Activated naive CD4-positive, alpha-beta T cell treated with anti-CD3 and anti-CD28 coated beads, Interleukin-2, amount 50 U/mL, for 72 hours (primary cell): Measurements from ENCODE around the gene MAP7D2. TPM values are rescaled to one million over a fixed set of nuclear protein-coding genes. Genes with fewer than 3 reads are reported as not detected.
"Not testable (repeated sequence)": the region's sequence is repeated elsewhere in the genome, so short reads cannot be mapped to it uniquely, and the experiment has no call there.

Experiments used
- ATAC-seq, 2 donors: fragments of 150-1000 bp; cut with Tn5 transposase; 2 replicates each; pipeline ENCODE4 v1.10.0; 2021; ENCODE audit warnings: mild to moderate bottlenecking in 2 of 2, moderate library complexity in 2 of 2
- DNase-seq, 2 donors: peaks; one replicate each; pipeline ENCODE4 v3.0.0; 2021 to 2022; ENCODE audit warnings: low spot score in 2 of 2
- H3K27ac Mint-ChIP-seq, 2 donors: one replicate each; pipeline ENCODE4 v1.8.0; 2022; ENCODE audit warnings: mild to moderate bottlenecking in 2 of 2, mixed read lengths in 2 of 2
- H3K36me3 Mint-ChIP-seq, 2 donors: one replicate each; pipeline ENCODE4 v1.8.0; 2022; ENCODE audit warnings: mixed read lengths in 2 of 2
- H3K9me3 Mint-ChIP-seq, 2 donors: one replicate each; pipeline ENCODE4 v1.8.0; 2022; ENCODE audit warnings: mixed read lengths in 2 of 2
- total RNA-seq, 2 donors: library from RNA; stranded (reverse); gene quantifications; one replicate each; pipeline ENCODE4 v1.2.3, GENCODE V29; 2022

MAP7D2 gene
- total RNA-seq, result under 1 TPM; 0.18 to 0.25 TPM

- Mint-ChIP-seq H3K27ac (no peak within 1 kb of the TSS), H3K9me3 (no peaks in the 10 kb centered on the region), H3K36me3 (peaks cover 0 to 4% of the 10 kb centered on the region in 2 donors)
- peak in 1 of 2 donors; percentile 43 for ATAC-seq
- DNase-seq, result no peak
These were observed at the start of gene MAP7D2 for GRCh38 chrX:20116577-20117240. Gene MAP7D2 (minus strand): TSS chrX:20116907. CDS start chrX:20116879, 28 bp downstream.

GRCh38 chrX:20162516-20162915 lies 45.8 kb upstream of the MAP7D2 start:
- not testable (repeated sequence) for H3K9me3 Mint-ChIP-seq, ATAC-seq, DNase-seq, H3K27ac Mint-ChIP-seq
- H3K36me3 Mint-ChIP-seq, result peaks cover 5 to 25% of the 10 kb centered on the region in 2 donors

GRCh38 chrX:20159797-20160385 lies 43.2 kb upstream of the MAP7D2 start:
- DNase-seq, result no peak
- Mint-ChIP-seq H3K36me3 (peaks cover 11 to 36% of the 10 kb centered on the region in 2 donors), H3K9me3 (no peaks in the 10 kb centered on the region), H3K27ac (no peak overlapping the region)
- ATAC-seq, result no peak

GRCh38 chrX:20151689-20152088 lies 35.0 kb upstream of the MAP7D2 start:
- Mint-ChIP-seq H3K27ac (peak overlapping the region in 1 of 2 donors; percentile 50), H3K9me3 (no peaks in the 10 kb centered on the region), H3K36me3 (peaks cover 4 to 9% of the 10 kb centered on the region in 2 donors)
- DNase-seq (no peak), ATAC-seq (no peak)

- no peak for ATAC-seq
- Mint-ChIP-seq H3K9me3 (no peaks in the 10 kb centered on the region), H3K27ac (no peak overlapping the region), H3K36me3 (no peaks in the 10 kb centered on the region)
- DNase-seq, result no peak
These were observed 32.6 kb upstream of the MAP7D2 start for GRCh38 chrX:20149326-20149725.

- Mint-ChIP-seq H3K36me3 (no peaks in the 10 kb centered on the region), H3K9me3 (no peaks in the 10 kb centered on the region), H3K27ac (peak overlapping the region in 1 of 2 donors; percentile 60)
- ATAC-seq, result no peak
- DNase-seq, result no peak
These were observed 30.9 kb upstream of the MAP7D2 start for GRCh38 chrX:20147561-20147960.

- DNase-seq, result peak in 1 of 2 donors; percentile 5
- peak overlapping the region; percentile 75 to 82 for H3K27ac Mint-ChIP-seq
- no peaks in the 10 kb centered on the region for H3K9me3 Mint-ChIP-seq
- H3K36me3 Mint-ChIP-seq, result peaks cover 10 to 15% of the 10 kb centered on the region in 2 donors
- ATAC-seq, result peak in 1 of 2 donors; percentile 24
These were observed 27.8 kb upstream of the MAP7D2 start for GRCh38 chrX:20144491-20144890.

- Mint-ChIP-seq H3K9me3 (no peaks in the 10 kb centered on the region), H3K36me3 (peaks cover 15 to 19% of the 10 kb centered on the region in 2 donors), H3K27ac (no peak overlapping the region)
- DNase-seq (no peak), ATAC-seq (no peak)
These were observed 26.9 kb upstream of the MAP7D2 start for GRCh38 chrX:20143561-20143960.

GRCh38 chrX:20143111-20143510 lies 26.4 kb upstream of the MAP7D2 start:
- peak overlapping the region in 1 of 2 donors; percentile 75 for H3K27ac Mint-ChIP-seq
- DNase-seq (no peak), ATAC-seq (no peak)
- peaks cover 15 to 19% of the 10 kb centered on the region in 2 donors for H3K36me3 Mint-ChIP-seq
- no peaks in the 10 kb centered on the region for H3K9me3 Mint-ChIP-seq

- H3K27ac Mint-ChIP-seq, result peak within 1 kb of the TSS; percentile 89 to 95
- DNase-seq (peak; percentile 91 to 94), ATAC-seq (peak; percentile 98)
- peaks cover 15 to 20% of the 10 kb centered on the region in 2 donors for H3K36me3 Mint-ChIP-seq
- no peaks in the 10 kb centered on the region for H3K9me3 Mint-ChIP-seq
These were observed 24.8 kb upstream of the MAP7D2 start, which contains the start of gene EIF1AX for GRCh38 chrX:20141281-20142220. Gene EIF1AX (minus strand): TSS chrX:20141838. CDS start chrX:20141640, 198 bp downstream.

GRCh38 chrX:20140420-20140819 lies 23.7 kb upstream of the MAP7D2 start:
- Mint-ChIP-seq H3K27ac (peak overlapping the region; percentile 89 to 95), H3K36me3 (peaks cover 15 to 31% of the 10 kb centered on the region in 2 donors), H3K9me3 (no peaks in the 10 kb centered on the region)
- DNase-seq, result no peak
- no peak for ATAC-seq

GRCh38 chrX:20139966-20140365 lies 23.3 kb upstream of the MAP7D2 start:
- DNase-seq, result no peak
- peaks cover 15 to 31% of the 10 kb centered on the region in 2 donors for H3K36me3 Mint-ChIP-seq
- H3K27ac Mint-ChIP-seq, result peak overlapping the region; percentile 79 to 95
- no peaks in the 10 kb centered on the region for H3K9me3 Mint-ChIP-seq
- no peak for ATAC-seq

- Mint-ChIP-seq H3K27ac (peak overlapping the region in 1 of 2 donors; percentile 82), H3K9me3 (no peaks in the 10 kb centered on the region), H3K36me3 (peaks cover 13 to 31% of the 10 kb centered on the region in 2 donors)
- no peak for ATAC-seq
- no peak for DNase-seq
These were observed 19.2 kb upstream of the MAP7D2 start for GRCh38 chrX:20135944-20136343.

GRCh38 chrX:20132666-20133065 lies 16.0 kb upstream of the MAP7D2 start:
- ATAC-seq (no peak), DNase-seq (no peak)
- peaks cover 0 to 13% of the 10 kb centered on the region in 2 donors for H3K36me3 Mint-ChIP-seq
- H3K9me3 Mint-ChIP-seq, result no peaks in the 10 kb centered on the region
- H3K27ac Mint-ChIP-seq, result no peak overlapping the region

- H3K36me3 Mint-ChIP-seq, result no peaks in the 10 kb centered on the region
- no peaks in the 10 kb centered on the region for H3K9me3 Mint-ChIP-seq
- no peak overlapping the region for H3K27ac Mint-ChIP-seq
- ATAC-seq, result no peak
- no peak for DNase-seq
These were observed 13.7 kb upstream of the MAP7D2 start for GRCh38 chrX:20130357-20130756.

- no peaks in the 10 kb centered on the region for H3K9me3 Mint-ChIP-seq
- no peaks in the 10 kb centered on the region for H3K36me3 Mint-ChIP-seq
- no peak for ATAC-seq
- no peak overlapping the region for H3K27ac Mint-ChIP-seq
- DNase-seq, result no peak
These were observed 12.8 kb upstream of the MAP7D2 start for GRCh38 chrX:20129547-20129946.

GRCh38 chrX:20128670-20129069 lies 12.0 kb upstream of the MAP7D2 start:
- ATAC-seq (no peak), DNase-seq (no peak)
- H3K9me3 Mint-ChIP-seq, result no peaks in the 10 kb centered on the region
- H3K36me3 Mint-ChIP-seq, result no peaks in the 10 kb centered on the region
- no peak overlapping the region for H3K27ac Mint-ChIP-seq
